ENCODE data around the gene DAB2IP.

DNA sequence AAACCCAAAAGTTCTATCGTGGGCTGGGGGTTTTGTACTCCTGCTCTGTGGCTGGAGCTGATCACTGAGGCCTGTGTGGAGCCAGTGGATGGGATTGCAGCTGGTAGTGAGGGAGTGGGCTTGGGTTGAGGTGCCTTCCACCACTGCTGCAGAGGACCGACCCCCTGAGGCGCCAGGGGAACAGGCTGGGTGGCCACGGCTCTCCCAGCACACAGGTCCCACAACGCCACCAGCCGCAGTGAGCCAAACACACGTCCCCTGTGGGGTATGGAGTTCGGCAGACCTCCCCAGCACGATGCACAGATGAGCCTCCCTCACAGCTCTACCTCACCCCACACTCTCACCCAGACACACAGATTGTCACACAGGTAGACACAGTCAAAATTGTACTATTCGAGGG lies 109.1 kb downstream of the DAB2IP start:
- TF ChIP-seq, protein P1, sequence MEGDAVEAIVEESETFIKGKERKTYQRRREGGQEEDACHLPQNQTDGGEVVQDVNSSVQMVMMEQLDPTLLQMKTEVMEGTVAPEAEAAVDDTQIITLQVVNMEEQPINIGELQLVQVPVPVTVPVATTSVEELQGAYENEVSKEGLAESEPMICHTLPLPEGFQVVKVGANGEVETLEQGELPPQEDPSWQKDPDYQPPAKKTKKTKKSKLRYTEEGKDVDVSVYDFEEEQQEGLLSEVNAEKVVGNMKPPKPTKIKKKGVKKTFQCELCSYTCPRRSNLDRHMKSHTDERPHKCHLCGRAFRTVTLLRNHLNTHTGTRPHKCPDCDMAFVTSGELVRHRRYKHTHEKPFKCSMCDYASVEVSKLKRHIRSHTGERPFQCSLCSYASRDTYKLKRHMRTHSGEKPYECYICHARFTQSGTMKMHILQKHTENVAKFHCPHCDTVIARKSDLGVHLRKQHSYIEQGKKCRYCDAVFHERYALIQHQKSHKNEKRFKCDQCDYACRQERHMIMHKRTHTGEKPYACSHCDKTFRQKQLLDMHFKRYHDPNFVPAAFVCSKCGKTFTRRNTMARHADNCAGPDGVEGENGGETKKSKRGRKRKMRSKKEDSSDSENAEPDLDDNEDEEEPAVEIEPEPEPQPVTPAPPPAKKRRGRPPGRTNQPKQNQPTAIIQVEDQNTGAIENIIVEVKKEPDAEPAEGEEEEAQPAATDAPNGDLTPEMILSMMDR (IDR thresholded peaks at IDR 0.05): no peak
- TF ChIP-seq POLR2A (IDR thresholded peaks at IDR 0.05): no peak
- TF ChIP-seq EP300 (IDR thresholded peaks at IDR 0.05): no peak

Data from tibial nerve (tissue), 4 donors.